Osteoblast (primary cell): Measurements from ENCODE around the gene SLC2A13. TPM values are rescaled to one million over a fixed set of nuclear protein-coding genes. Genes with fewer than 3 reads are reported as not detected.

ENCODE experiments used
- DNase-seq: peaks from one replicate; pipeline ENCODE4 v3.0.0; 2011; ENCODE audit warnings: low spot score, mixed read lengths; ENCODE audit not compliant: insufficient read length; ENCODE audit errors: missing footprints
- H2AFZ ChIP-seq: 2 replicates; pipeline ENCODE4 v1.6.0; 2011; ENCODE audit warnings: mild to moderate bottlenecking, low read length
- H3K27ac ChIP-seq: 2 replicates; pipeline ENCODE4 v1.5.1; 2011; ENCODE audit warnings: mild to moderate bottlenecking, low read depth, low read length, moderate library complexity
- H3K27me3 ChIP-seq: 2 replicates; pipeline ENCODE4 v1.6.0; 2012; ENCODE audit warnings: mild to moderate bottlenecking, control low read depth, inconsistent platforms, low read length, moderate library complexity; ENCODE audit not compliant: insufficient read depth
- H3K36me3 ChIP-seq: 2 replicates; pipeline ENCODE4 v1.5.1; 2011; ENCODE audit warnings: mild to moderate bottlenecking, low read length, control low read depth, moderate library complexity; ENCODE audit not compliant: insufficient read depth
- H3K4me1 ChIP-seq: 2 replicates; pipeline ENCODE4 v1.5.1; 2011; ENCODE audit warnings: mild to moderate bottlenecking, low read length, control low read depth, moderate library complexity; ENCODE audit not compliant: insufficient read depth
- H3K4me2 ChIP-seq: 2 replicates; pipeline ENCODE4 v1.6.0; 2011; ENCODE audit warnings: mild to moderate bottlenecking, low read length; ENCODE audit not compliant: insufficient read depth
- H3K4me3 ChIP-seq: fragments of 200-600 bp; sonication (generic); 3 replicates; pipeline ENCODE4 v1.5.1; 2012; ENCODE audit warnings: mild to moderate bottlenecking, low read length, inconsistent platforms; ENCODE audit not compliant: insufficient read depth
- H3K79me2 ChIP-seq: 2 replicates; pipeline ENCODE4 v1.6.0; 2012; ENCODE audit warnings: mild to moderate bottlenecking, low read length, control low read depth, inconsistent platforms; ENCODE audit not compliant: insufficient read depth
- H3K9me3 ChIP-seq: 2 replicates; pipeline ENCODE4 v1.5.1; 2011; ENCODE audit warnings: low read depth, low read length, control low read depth
- H4K20me1 ChIP-seq: 2 replicates; pipeline ENCODE4 v1.6.0; 2012; ENCODE audit warnings: mild to moderate bottlenecking, low read length, control low read depth; ENCODE audit not compliant: insufficient read depth
- total RNA-seq: library from RNA; depleted of rRNA; stranded (reverse); fragments of >200 nt; gene quantifications from 2 replicates; pipeline ENCODE4 v1.2.3, GENCODE V29; 2012
- TF ChIP-seq, protein P1 (sequence below): IDR thresholded peaks from 2 replicates; pipeline ENCODE4 v1.5.1; 2011; ENCODE audit warnings: mild to moderate bottlenecking, low read depth, low read length, moderate library complexity; ENCODE audit errors: extremely low read depth

The SLC2A13 gene
- total RNA-seq, 1 donor, result 12.3 TPM

GRCh38 chr12:39959467-39959866, 146.4 kb downstream of the SLC2A13 start:
- TF ChIP-seq, protein P1, sequence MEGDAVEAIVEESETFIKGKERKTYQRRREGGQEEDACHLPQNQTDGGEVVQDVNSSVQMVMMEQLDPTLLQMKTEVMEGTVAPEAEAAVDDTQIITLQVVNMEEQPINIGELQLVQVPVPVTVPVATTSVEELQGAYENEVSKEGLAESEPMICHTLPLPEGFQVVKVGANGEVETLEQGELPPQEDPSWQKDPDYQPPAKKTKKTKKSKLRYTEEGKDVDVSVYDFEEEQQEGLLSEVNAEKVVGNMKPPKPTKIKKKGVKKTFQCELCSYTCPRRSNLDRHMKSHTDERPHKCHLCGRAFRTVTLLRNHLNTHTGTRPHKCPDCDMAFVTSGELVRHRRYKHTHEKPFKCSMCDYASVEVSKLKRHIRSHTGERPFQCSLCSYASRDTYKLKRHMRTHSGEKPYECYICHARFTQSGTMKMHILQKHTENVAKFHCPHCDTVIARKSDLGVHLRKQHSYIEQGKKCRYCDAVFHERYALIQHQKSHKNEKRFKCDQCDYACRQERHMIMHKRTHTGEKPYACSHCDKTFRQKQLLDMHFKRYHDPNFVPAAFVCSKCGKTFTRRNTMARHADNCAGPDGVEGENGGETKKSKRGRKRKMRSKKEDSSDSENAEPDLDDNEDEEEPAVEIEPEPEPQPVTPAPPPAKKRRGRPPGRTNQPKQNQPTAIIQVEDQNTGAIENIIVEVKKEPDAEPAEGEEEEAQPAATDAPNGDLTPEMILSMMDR, result no peak
- DNase-seq, result no peak
- no peak overlapping the region for H2AFZ ChIP-seq
- no peaks in the 10 kb centered on the region for H4K20me1 ChIP-seq
- H3K4me2 ChIP-seq, result no peak overlapping the region
- H3K27ac ChIP-seq, result no peak overlapping the region
- H3K79me2 ChIP-seq, result no peaks in the 10 kb centered on the region
- no peak overlapping the region for H3K4me3 ChIP-seq
- H3K36me3 ChIP-seq, result no peaks in the 10 kb centered on the region
- H3K27me3 ChIP-seq, result no peaks in the 10 kb centered on the region
- H3K9me3 ChIP-seq, result no peaks in the 10 kb centered on the region
- no peaks in the 10 kb centered on the region for H3K4me1 ChIP-seq

DNA sequence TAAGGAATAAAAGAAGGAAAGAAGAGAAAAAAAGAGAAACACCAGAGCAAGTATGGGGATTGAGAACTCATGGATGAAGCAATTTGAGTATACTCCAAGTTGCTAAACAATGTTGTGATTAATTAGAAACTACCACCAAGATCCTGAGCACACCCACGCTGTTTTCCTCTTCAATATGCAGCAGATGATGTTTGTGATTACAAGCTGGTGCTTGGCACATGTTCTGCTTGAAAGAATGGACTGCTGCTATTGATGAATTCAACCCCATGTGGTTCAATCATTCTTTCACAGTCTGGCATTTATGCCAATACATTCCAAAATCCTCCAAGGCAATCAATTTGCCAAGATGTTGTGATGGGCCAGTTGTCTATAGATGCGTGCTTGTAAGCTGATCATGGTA, 146.8 kb downstream of the SLC2A13 start:
- Histone ChIP-seq H3K27me3 (no peaks in the 10 kb centered on the region), H4K20me1 (no peaks in the 10 kb centered on the region), H3K4me1 (no peaks in the 10 kb centered on the region), H3K36me3 (no peaks in the 10 kb centered on the region), H3K4me3 (no peak overlapping the region), H3K9me3 (no peaks in the 10 kb centered on the region), H3K79me2 (no peaks in the 10 kb centered on the region), H3K4me2 (no peak overlapping the region), H2AFZ (no peak overlapping the region), H3K27ac (no peak overlapping the region)
- TF ChIP-seq, protein P1, result no peak
- DNase-seq, result no peak

- H3K4me3 ChIP-seq, result no peak overlapping the region
- H3K36me3 ChIP-seq, result no peaks in the 10 kb centered on the region
- no peaks in the 10 kb centered on the region for H4K20me1 ChIP-seq
- H3K4me1 ChIP-seq, result no peaks in the 10 kb centered on the region
- H3K79me2 ChIP-seq, result no peaks in the 10 kb centered on the region
- no peak for DNase-seq
- no peak overlapping the region for H3K27ac ChIP-seq
- no peaks in the 10 kb centered on the region for H3K27me3 ChIP-seq
- no peak overlapping the region for H3K4me2 ChIP-seq
- H3K9me3 ChIP-seq, result no peaks in the 10 kb centered on the region
- TF ChIP-seq, protein P1, result peak; percentile 40
- no peak overlapping the region for H2AFZ ChIP-seq
Measured at GRCh38 chr12:39958377-39958776, 147.5 kb downstream of the SLC2A13 start.

DNA sequence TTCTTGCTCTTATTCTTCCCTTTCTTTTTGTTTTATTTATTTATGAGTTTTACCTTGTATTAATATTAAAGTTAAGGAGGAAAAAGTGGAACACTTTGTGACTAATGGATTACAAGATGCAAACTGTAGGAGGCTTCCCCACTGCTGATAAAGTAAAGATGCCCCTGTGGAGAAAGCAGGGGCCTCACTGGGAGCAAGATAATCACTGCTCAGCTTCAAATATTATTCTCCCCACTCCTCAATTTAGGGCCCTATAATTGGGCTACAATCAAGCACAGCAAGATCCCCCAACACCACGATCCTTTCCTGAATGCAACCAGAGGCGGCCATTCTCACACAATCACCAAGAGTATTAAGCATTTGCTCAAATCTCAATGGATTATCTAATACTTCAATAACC, 149.2 kb downstream of the SLC2A13 start:
- H3K9me3 ChIP-seq, result no peaks in the 10 kb centered on the region
- no peak for DNase-seq
- no peak overlapping the region for H3K4me3 ChIP-seq
- H4K20me1 ChIP-seq, result no peaks in the 10 kb centered on the region
- H3K27ac ChIP-seq, result no peak overlapping the region
- no peaks in the 10 kb centered on the region for H3K36me3 ChIP-seq
- no peak overlapping the region for H3K4me2 ChIP-seq
- no peaks in the 10 kb centered on the region for H3K79me2 ChIP-seq
- no peak overlapping the region for H2AFZ ChIP-seq
- TF ChIP-seq, protein P1, result no peak
- no peaks in the 10 kb centered on the region for H3K4me1 ChIP-seq
- no peaks in the 10 kb centered on the region for H3K27me3 ChIP-seq
